ENCODE results near the gene WDFY1.

The WDFY1 gene

GRCh38 chr2:223828314-223828713 lies 116.8 kb downstream of the WDFY1 start:
- no peak for DNase-seq (ENCODE audit: low read depth in 2 of 2)
- no peak for TF ChIP-seq CTCF (IDR thresholded peaks at IDR 0.05; ENCODE audit: low read depth, low read length)
- H3K4me3 ChIP-seq (replicated peaks in 1 of 2; ENCODE audit: low read depth in 2 of 2, low read length in 2 of 2): no peak overlapping the region

GRCh38 chr2:223826995-223827394 lies 118.1 kb downstream of the WDFY1 start:
- no peak for TF ChIP-seq CTCF (IDR thresholded peaks at IDR 0.05; ENCODE audit: low read depth, low read length)
- H3K4me3 ChIP-seq (replicated peaks in 1 of 2; ENCODE audit: low read depth in 2 of 2, low read length in 2 of 2): no peak overlapping the region
- no peak for DNase-seq (ENCODE audit: low read depth in 2 of 2)
